GM13976 (cell line): ENCODE measurements around the gene PCDH12.

Experiments
- DNase-seq: peaks from one replicate; pipeline ENCODE4 v3.0.0; 2012; ENCODE audit warnings: low spot score
- CTCF ChIP-seq: IDR thresholded peaks from 2 replicates; pipeline ENCODE4 v1.5.1; 2012; ENCODE audit warnings: borderline replicate concordance, mild to moderate bottlenecking; ENCODE audit not compliant: insufficient read depth; ENCODE audit errors: extremely low read depth, missing control alignments, control extremely low read depth
- in situ Hi-C: fragments of 300-500 bp; cut with MboI; formaldehyde crosslinking; loops from one replicate; pipeline ENCODE4 v1.12.0; 2022; ENCODE audit warnings: low sequenced_read_pairs, mixed read lengths, inconsistent platforms; ENCODE audit not compliant: unreplicated experiment

Gene PCDH12

GRCh38 chr5:141897425-141897824, 60.6 kb downstream of the PCDH12 start:
- TF ChIP-seq CTCF, result no peak
- no peak for DNase-seq
- in situ Hi-C loops, result no loop called here
